Motor neuron (in vitro differentiated cells): ENCODE measurements around the gene LRRC25. TPM values are rescaled to one million over a fixed set of nuclear protein-coding genes. Genes with fewer than 3 reads are reported as not detected.
"Not testable (repeated sequence)": the region's sequence is repeated elsewhere in the genome, so short reads cannot be mapped to it uniquely, and the experiment has no call there.

Experiments used
- ATAC-seq, 8 experiments: fragments of 200-7000 bp; cut with Tn5 transposase; replicated peaks in 6 of 8; 2 replicates each; pipeline ENCODE4 v1.8.0; 2021; ENCODE audit warnings: mild to moderate bottlenecking in 8 of 8, moderate library complexity in 8 of 8
- H3K27ac ChIP-seq, 2 donors: fragments of 250-450 bp; sonication (Bioruptor Pico); 2 replicates each; pipeline ENCODE4 v1.9.0; 2021; ENCODE audit warnings: antibody characterized with exemption in 2 of 2, mild to moderate bottlenecking in 2 of 2, moderate library complexity in 1 of 2
- H3K4me1 ChIP-seq, 2 donors: fragments of 250-450 bp; sonication (Bioruptor Pico); replicated peaks in 1 of 2; 2 replicates each; pipeline ENCODE4 v1.6.1; 2021; ENCODE audit warnings: antibody characterized with exemption in 2 of 2, mild to moderate bottlenecking in 2 of 2, moderate library complexity in 1 of 2
- H3K4me3 ChIP-seq, 5 donors: fragments of 250-450 bp; sonication (Bioruptor Pico); 2 replicates each; pipeline ENCODE4 v1.9.0; 2021; ENCODE audit warnings: antibody characterized with exemption in 5 of 5, mild to moderate bottlenecking in 5 of 5, moderate library complexity in 4 of 5
- WGBS, 10 experiments: fragments of 450-650 bp; shearing (Covaris generic); methylation state at CpG; one replicate each; pipeline ENCODE4 v1.0.0; 2022; 5-methylcytosine and 5-hydroxymethylcytosine counted together
- in situ Hi-C, 9 experiments: fragments of 400-800 bp; cut with MboI; loops; one replicate each; pipeline ENCODE4 v1.15.0; 2021; ENCODE audit warnings: low sequenced_read_pairs in 9 of 9, low pct_unique_long_range_greater_than_20kb in 2 of 9; ENCODE audit not compliant: unreplicated experiment in 9 of 9
- total RNA-seq, 8 experiments: library from RNA; unstranded; fragments of 300-600 nt; gene quantifications; 2 replicates each; pipeline versions ENCODE4 v1.2.3 to v1.2.4, GENCODE V29; 2022

LRRC25 gene
- total RNA-seq, 8 experiments from 2014 or later: 0.14 to 2.1 (median 0.47) TPM

- peak; percentile 79 to 94 (median 88) for ATAC-seq
- Histone ChIP-seq H3K27ac (peak overlapping the region; percentile 90 to 91), H3K4me1 (peaks cover 26 to 30% of the 10 kb centered on the region in 2 donors), H3K4me3 (no peak overlapping the region)
- in situ Hi-C loops: no loop called here
- WGBS, 10 experiments: 0 to 11% (median 0%) methylated on average over 1 to 5 of the region's 15 CpGs; no CpG with 5 or more reads in 5 of the 10 experiments
Observed at GRCh38 chr19:18364826-18365528, 32.4 kb downstream of the LRRC25 start.

DNA sequence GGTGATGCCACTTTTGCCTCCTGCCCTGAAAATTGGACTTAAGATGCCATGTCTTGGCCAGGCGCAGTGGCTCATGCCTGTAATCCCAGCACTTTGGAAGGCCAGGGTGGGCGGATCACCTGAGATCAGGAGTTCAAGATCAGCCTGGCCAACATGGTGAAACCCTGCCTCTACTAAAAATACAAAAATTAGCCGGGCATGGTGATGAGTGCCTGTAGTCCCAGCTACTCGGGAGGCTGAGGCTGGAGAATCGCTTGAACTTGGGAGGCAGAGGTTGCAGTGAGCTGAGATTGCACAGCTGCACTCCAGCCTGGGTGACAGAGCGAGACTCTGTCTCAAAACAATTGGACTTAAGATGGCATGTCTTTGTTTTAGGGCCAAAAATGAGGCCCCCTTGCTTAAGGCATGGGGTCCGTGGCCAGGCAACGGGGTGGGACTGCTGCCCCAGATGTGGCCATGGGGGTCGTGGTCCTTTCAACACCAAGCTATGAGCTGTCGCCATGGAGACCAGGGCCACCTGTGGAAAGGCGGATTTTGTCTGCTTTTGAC, 33.1 kb downstream of the LRRC25 start:
- H3K27ac ChIP-seq: peak overlapping the region; percentile 90 to 91
- peak in 7 of 8 experiments; percentile 4 to 53 (median 35) for ATAC-seq
- peaks cover 26 to 30% of the 10 kb centered on the region in 2 donors for H3K4me1 ChIP-seq
- H3K4me3 ChIP-seq, in situ Hi-C loops: not testable (repeated sequence)
- 40 to 100% (median 65%) methylated on average over 1 to 6 of the region's 11 CpGs; no CpG with 5 or more reads in 2 of the 10 experiments for WGBS, 10 experiments

DNA sequence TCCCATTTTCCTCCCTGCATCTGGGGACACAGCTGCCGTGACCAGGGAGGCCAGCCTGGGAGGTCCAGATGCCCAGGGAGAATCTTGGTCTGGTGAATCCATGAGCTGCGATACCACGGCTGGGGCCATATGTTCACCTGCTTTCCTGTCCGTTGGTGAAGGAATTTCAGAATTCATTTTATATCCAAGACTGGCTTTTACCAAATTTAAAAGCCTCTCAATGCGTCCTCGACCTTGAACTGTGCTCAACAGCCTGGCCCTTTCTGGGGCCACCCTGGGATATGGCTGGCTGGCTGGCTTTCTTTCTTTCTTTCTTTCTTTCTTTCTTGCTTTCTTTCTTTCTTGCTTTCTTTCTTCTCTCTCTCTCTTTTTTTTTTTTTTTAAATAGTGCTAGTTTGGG, 33.6 kb downstream of the LRRC25 start:
- 60 to 96% (median 88%) methylated on average over 3 to 6 of the region's 6 CpGs; no CpG with 5 or more reads in 3 of the 10 experiments for WGBS, 10 experiments
- Histone ChIP-seq H3K4me3 (no peak overlapping the region), H3K27ac (peak overlapping the region; percentile 90 to 91), H3K4me1 (peaks cover 24 to 26% of the 10 kb centered on the region in 2 donors)
- no peak for ATAC-seq
- in situ Hi-C loops: no loop called here

DNA sequence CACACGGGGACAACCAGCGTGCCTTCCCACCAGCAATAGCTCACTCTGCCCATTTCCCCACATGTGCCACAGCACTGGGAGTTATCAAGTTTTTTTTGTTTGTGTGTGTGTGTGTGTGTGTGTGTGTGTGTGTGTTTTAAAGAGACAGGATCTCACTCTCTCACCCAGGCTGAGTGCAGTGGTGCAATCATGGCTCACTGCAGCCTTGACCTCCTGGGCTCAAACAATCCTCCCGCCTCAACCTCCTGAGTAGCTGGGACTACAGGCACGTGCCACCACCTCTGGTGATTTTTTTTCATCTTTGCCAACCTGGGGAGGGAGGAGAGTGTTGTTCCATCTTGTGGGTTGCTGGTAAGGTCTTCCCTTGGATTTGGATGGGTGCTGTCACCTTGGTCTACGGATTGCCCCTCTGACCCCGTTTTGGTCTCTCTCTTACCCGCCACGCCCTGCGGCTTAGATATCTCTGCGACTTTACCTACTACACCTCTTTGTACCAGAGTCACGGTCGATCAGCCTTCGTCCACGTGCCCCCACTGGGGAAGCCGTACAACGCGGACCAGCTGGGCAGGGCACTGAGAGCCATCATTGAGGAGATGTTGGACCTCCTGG, 34.4 kb downstream of the LRRC25 start:
- WGBS, 10 experiments: 60 to 100% (median 96%) methylated on average over 1 to 15 of the region's 17 CpGs; no CpG with 5 or more reads in 3 of the 10 experiments
- ATAC-seq: no peak
- no peak overlapping the region for H3K4me3 ChIP-seq
- H3K27ac ChIP-seq: no peak overlapping the region
- in situ Hi-C loops: no loop called here
- peaks cover 21 to 26% of the 10 kb centered on the region in 2 donors for H3K4me1 ChIP-seq

- Histone ChIP-seq H3K4me3 (no peak overlapping the region), H3K27ac (no peak overlapping the region), H3K4me1 (peaks cover 21 to 26% of the 10 kb centered on the region in 2 donors)
- WGBS, 10 experiments: 88 to 100% (median 95%) methylated on average over 2 to 8 of the region's 8 CpGs
- in situ Hi-C loops: no loop called here
- no peak for ATAC-seq
Observed at GRCh38 chr19:18361646-18362045, 35.8 kb downstream of the LRRC25 start.

DNA sequence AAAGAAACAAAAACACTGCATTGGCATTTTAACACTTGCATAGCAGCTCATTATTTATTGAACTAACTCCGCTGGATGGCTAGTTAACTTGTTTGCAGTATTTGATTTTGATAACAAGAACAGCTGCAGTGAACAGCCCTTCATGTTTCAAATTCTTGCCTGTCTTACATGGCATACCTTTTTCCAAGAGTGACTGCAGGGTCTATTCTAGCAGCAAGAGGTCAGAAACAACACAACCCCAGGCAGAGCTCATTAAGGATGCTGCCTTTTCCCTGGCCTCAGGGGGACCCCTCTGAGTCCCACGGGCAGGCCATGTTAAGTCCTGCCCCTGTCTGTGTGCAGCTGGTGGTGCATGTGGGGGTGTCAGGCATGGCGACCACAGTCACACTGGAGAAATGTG, 40.4 kb downstream of the LRRC25 start:
- in situ Hi-C loops: loop anchor here in 2 of 9 experiments (10.0 kb wide), 1 partner anchor 48 kb away; no protein-coding TSS in a partner anchor
- no peak overlapping the region for H3K4me3 ChIP-seq
- WGBS, 10 experiments: 80 to 100% (median 100%) methylated on average over 1 of the region's 3 CpGs; no CpG with 5 or more reads in 2 of the 10 experiments
- no peaks in the 10 kb centered on the region for H3K4me1 ChIP-seq
- H3K27ac ChIP-seq: no peak overlapping the region
- no peak for ATAC-seq

- not testable (repeated sequence) for H3K4me1 ChIP-seq, ATAC-seq, H3K4me3 ChIP-seq, H3K27ac ChIP-seq
- in situ Hi-C loops: loop anchor here in 2 of 9 experiments (10.0 kb wide), 1 partner anchor 50 kb away; no protein-coding TSS in a partner anchor
- WGBS, 10 experiments: 83 to 100% (median 100%) methylated on average over 1 to 4 of the region's 7 CpGs; no CpG with 5 or more reads in 2 of the 10 experiments
Observed at GRCh38 chr19:18354743-18355142, 42.7 kb downstream of the LRRC25 start.

DNA sequence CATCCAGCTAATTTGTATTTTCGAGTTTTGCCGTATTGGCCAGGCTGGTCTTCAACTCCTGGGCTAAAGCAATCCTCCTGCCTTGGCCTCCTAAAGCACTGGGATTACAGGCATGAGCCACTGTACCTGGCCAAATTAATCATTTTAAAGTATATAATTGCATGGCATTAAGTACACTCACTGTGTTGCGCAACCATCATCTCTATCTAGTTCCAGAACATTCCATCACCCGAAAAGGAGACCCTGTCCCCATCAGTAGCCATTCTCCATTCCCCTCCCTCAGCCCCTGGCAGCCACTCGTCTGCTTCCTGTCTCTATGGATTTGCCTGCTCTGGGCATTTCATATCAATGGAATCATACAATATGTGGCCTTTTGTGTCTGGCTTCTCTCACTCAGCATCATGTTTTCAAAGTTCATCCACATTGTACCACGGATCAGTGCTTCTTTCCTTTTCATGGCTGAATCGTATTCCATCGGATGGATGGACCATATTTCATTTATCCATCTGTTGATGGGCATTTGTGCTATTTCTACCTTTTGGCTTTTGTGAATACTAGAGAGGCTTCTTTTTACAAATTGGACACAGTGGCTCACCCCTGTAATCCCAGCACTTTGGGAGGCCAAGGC, 43.9 kb downstream of the LRRC25 start:
- Histone ChIP-seq H3K4me3 (no peak overlapping the region), H3K4me1 (no peaks in the 10 kb centered on the region), H3K27ac (no peak overlapping the region)
- WGBS, 10 experiments: 50 to 100% (median 91%) methylated on average over 1 to 6 of the region's 8 CpGs; no CpG with 5 or more reads in 4 of the 10 experiments
- no peak for ATAC-seq
- in situ Hi-C loops: loop anchor here in 2 of 9 experiments (10.0 kb wide), 1 partner anchor 51 kb away; no protein-coding TSS in a partner anchor

- Histone ChIP-seq H3K4me3 (no peak overlapping the region), H3K4me1 (no peaks in the 10 kb centered on the region), H3K27ac (no peak overlapping the region)
- ATAC-seq: no peak
- in situ Hi-C loops: loop anchor here in 2 of 9 experiments (10.0 kb wide), 1 partner anchor 53 kb away; no protein-coding TSS in a partner anchor
- WGBS, 10 experiments: 80 to 100% (median 82%) methylated on average over 2 to 5 of the region's 7 CpGs; no CpG with 5 or more reads in 4 of the 10 experiments
Observed at GRCh38 chr19:18351544-18351943, 45.9 kb downstream of the LRRC25 start.

DNA sequence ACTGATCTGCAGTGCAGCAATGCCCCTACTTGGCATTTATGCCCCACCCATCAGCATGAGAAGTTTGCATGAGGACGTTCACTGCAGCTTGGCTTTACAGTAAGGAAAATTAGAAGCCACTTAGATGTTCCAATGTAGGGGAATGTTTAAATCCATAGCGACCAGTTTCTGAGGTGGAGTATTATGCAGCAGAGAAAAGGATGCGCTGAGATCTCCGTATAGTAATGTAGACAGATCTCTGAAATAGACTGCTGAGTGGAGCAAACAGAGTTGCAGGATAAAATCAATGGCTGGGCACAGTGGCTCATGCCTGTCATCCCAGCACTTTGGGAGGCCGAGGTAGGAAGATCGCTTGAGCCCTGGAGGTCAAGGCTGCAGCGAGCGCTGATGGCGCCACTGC, 46.9 kb downstream of the LRRC25 start:
- in situ Hi-C loops: loop anchor here in 2 of 9 experiments (10.0 kb wide), 1 partner anchor 54 kb away; no protein-coding TSS in a partner anchor

DNA sequence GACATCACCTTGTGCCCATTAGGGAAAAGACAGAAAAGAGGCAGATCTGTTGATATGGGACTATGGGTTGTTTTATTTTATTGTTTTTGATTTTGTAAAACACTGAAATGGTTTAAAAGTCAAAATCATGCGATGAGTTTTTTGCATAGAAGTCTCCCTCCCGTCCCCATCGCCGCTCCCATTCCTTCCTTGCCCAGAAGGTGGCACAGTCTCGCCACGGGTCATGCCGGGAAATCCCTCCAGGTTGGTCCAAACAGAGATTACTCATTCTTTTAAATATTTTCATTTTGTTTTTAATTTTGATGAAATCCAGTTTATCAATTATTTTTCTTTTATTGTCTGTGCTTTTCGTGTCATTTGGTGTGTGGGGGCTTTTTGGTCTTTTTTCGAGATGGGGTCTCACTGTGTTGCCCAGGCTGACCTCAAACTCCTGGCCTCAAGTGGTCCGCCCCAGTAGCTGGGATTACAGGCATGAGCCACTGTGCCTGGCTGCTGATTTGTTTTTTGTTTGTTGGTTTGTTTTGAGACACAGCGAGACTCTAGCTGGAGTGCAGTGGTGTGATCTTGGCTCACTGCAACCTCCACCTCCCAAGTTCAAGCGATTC, 47.8 kb downstream of the LRRC25 start:
- in situ Hi-C loops: loop anchor here in 2 of 9 experiments (10.0 kb wide), 1 partner anchor 55 kb away; no protein-coding TSS in a partner anchor
- Histone ChIP-seq H3K4me3 (no peak overlapping the region), H3K4me1 (peaks cover 5 to 6% of the 10 kb centered on the region in 2 donors), H3K27ac (no peak overlapping the region)
- ATAC-seq: peak in 3 of 8 experiments; percentile 75 to 90 (median 80)
- WGBS, 10 experiments: 16 to 83% (median 60%) methylated on average over 1 to 12 of the region's 12 CpGs

More for the DNA sequence above, 46.9 kb downstream of the LRRC25 start:
- Histone ChIP-seq H3K4me1 (no peaks in the 10 kb centered on the region), H3K4me3 (no peak overlapping the region), H3K27ac (no peak overlapping the region)
- WGBS, 10 experiments: 0 to 96% (median 75%) methylated on average over 1 to 8 of the region's 9 CpGs; no CpG with 5 or more reads in 3 of the 10 experiments
- ATAC-seq: no peak

- in situ Hi-C loops: not testable (repeated sequence)
Observed at GRCh38 chr19:18348818-18349339, 48.5 kb downstream of the LRRC25 start.

More at GRCh38 chr19:18348818-18349339, 48.5 kb downstream of the LRRC25 start:
- not testable (repeated sequence) for ATAC-seq, H3K27ac ChIP-seq, H3K4me3 ChIP-seq
- H3K4me1 ChIP-seq: peaks cover 5 to 12% of the 10 kb centered on the region in 2 donors
- 28 to 100% (median 90%) methylated on average over 1 to 6 of the region's 6 CpGs; no CpG with 5 or more reads in 3 of the 10 experiments for WGBS, 10 experiments
